ACHN (cell line): Measurements from ENCODE around the gene MICALL1.
A peak's percentile ranks its signal among the peaks of the same experiment; 100 is the strongest.
"Not testable (repeated sequence)": the region's sequence is repeated elsewhere in the genome, so short reads cannot be mapped to it uniquely, and the experiment has no call there.

Source experiments
- DNase-seq: peaks from one replicate; pipeline ENCODE4 v3.0.0-alpha.2; 2015
- in situ Hi-C: cut with HindIII; loops from 2 replicates; pipeline ENCODE4 v1.10.0; 2017; ENCODE audit warnings: low sequenced_read_pairs, low pct_ligation_motif_present, low pct_unique_long_range_greater_than_20kb

Gene MICALL1

GRCh38 chr22:37925330-37925729 lies 19.2 kb downstream of the MICALL1 start:
- no peak for DNase-seq
- in situ Hi-C loops = no loop called here

- in situ Hi-C loops = no loop called here
- DNase-seq = no peak
Observed at GRCh38 chr22:37925767-37926166, 19.7 kb downstream of the MICALL1 start.

- in situ Hi-C loops = no loop called here
- no peak for DNase-seq
Observed at GRCh38 chr22:37926358-37926757, 20.3 kb downstream of the MICALL1 start.

- in situ Hi-C loops = no loop called here
- no peak for DNase-seq
Observed at GRCh38 chr22:37926771-37927636, 20.9 kb downstream of the MICALL1 start.

GRCh38 chr22:37927637-37927936 lies 21.5 kb downstream of the MICALL1 start:
- in situ Hi-C loops = no loop called here
- DNase-seq = no peak

- in situ Hi-C loops = no loop called here
- DNase-seq = no peak
Observed at GRCh38 chr22:37929390-37929789, 23.3 kb downstream of the MICALL1 start.

GRCh38 chr22:37930270-37930951 lies 24.3 kb downstream of the MICALL1 start:
- peak; percentile 43 for DNase-seq
- in situ Hi-C loops = no loop called here

GRCh38 chr22:37930952-37931440 lies 24.9 kb downstream of the MICALL1 start:
- DNase-seq = no peak
- in situ Hi-C loops = no loop called here

- no peak for DNase-seq
- in situ Hi-C loops = no loop called here
Observed at GRCh38 chr22:37931893-37932389, 25.8 kb downstream of the MICALL1 start.

GRCh38 chr22:37932401-37932800 lies 26.3 kb downstream of the MICALL1 start:
- in situ Hi-C loops = no loop called here
- DNase-seq = no peak

- in situ Hi-C loops = no loop called here
- no peak for DNase-seq
Observed at GRCh38 chr22:37932821-37933578, 26.9 kb downstream of the MICALL1 start.

GRCh38 chr22:37933711-37934376 lies 27.7 kb downstream of the MICALL1 start:
- peak; percentile 90 for DNase-seq
- in situ Hi-C loops = no loop called here

GRCh38 chr22:37940698-37941376 lies 34.7 kb downstream of the MICALL1 start:
- in situ Hi-C loops = no loop called here
- no peak for DNase-seq

GRCh38 chr22:37942133-37942532 lies 36.0 kb downstream of the MICALL1 start:
- in situ Hi-C loops = no loop called here
- no peak for DNase-seq

GRCh38 chr22:37943136-37943824 lies 37.2 kb downstream of the MICALL1 start:
- in situ Hi-C loops = no loop called here
- DNase-seq = no peak

GRCh38 chr22:37943825-37944198 lies 37.7 kb downstream of the MICALL1 start:
- no peak for DNase-seq
- in situ Hi-C loops = no loop called here

GRCh38 chr22:37944423-37944822 lies 38.3 kb downstream of the MICALL1 start:
- DNase-seq, in situ Hi-C loops: not testable (repeated sequence)
